HepG2 (cell line): Measurements from ENCODE around the gene CTU2. TPM values are rescaled to one million over a fixed set of nuclear protein-coding genes. Genes with fewer than 3 reads are reported as not detected.
A peak's percentile ranks its signal among the peaks of the same experiment; 100 is the strongest.

Source experiments
- CBX1 ChIP-seq: IDR thresholded peaks from one replicate; pipeline ENCODE4 v1.6.1; 2016; ENCODE audit warnings: antibody characterized with exemption, low read depth
- CCAR2 ChIP-seq: fragments of 200-400 bp; formaldehyde crosslinking; optimal IDR thresholded peaks from 2 replicates; pipeline ENCODE3; 2018; ENCODE audit warnings: low read depth, mild to moderate bottlenecking, low read length, moderate library complexity
- ETV5 ChIP-seq: IDR thresholded peaks from 2 replicates; pipeline ENCODE4 v1.6.1; 2018; ENCODE audit warnings: missing biosample characterization, missing genetic modification reagents, inconsistent platforms, borderline replicate concordance
- HOXD1 ChIP-seq: sonication (generic); formaldehyde crosslinking; IDR thresholded peaks from 2 replicates; pipeline ENCODE4 v1.5.0; 2020; ENCODE audit warnings: missing genetic modification reagents
- KLF13 ChIP-seq: sonication (generic); formaldehyde crosslinking; IDR thresholded peaks from 2 replicates; pipeline ENCODE4 v1.4.0; 2020; ENCODE audit warnings: mild to moderate bottlenecking, missing genetic modification reagents
- polyA plus RNA-seq, 8 experiments: library from polyadenylated mRNA; depleted of rRNA in 3 of 8; stranded (reverse) in 7 of 8; unstranded in 1 of 8; fragments of >200 nt; fragmentation: Illumina TruSeq in 4 of 8; extraction: Trizol in 4 of 8; gene quantifications; 2 replicates each; pipeline versions ENCODE4 v1.2.1 to v1.2.3, GENCODE V29; 2011 to 2016; ENCODE audit warnings: low read depth in 4 of 8, missing spikeins in 1 of 8, mixed read lengths in 1 of 8; ENCODE audit not compliant: insufficient read depth in 1 of 8
- total RNA-seq, 5 experiments: library from RNA; depleted of rRNA; stranded (reverse); fragments of >200 nt; fragmentation: Illumina TruSeq; extraction: Trizol; gene quantifications; 2 replicates each; pipeline ENCODE4 v1.2.3, GENCODE V29; 2016; ENCODE audit warnings: low read depth in 1 of 5
- TF ChIP-seq, protein P1 (sequence below): sonication (generic); formaldehyde crosslinking; IDR thresholded peaks from 2 replicates; pipeline ENCODE4 v1.4.0; 2020; ENCODE audit warnings: missing genetic modification reagents
- TF ChIP-seq, protein P2 (sequence below): sonication (generic); formaldehyde crosslinking; IDR thresholded peaks from 2 replicates; pipeline ENCODE4 v1.5.0; 2020; ENCODE audit warnings: missing genetic modification reagents, mild to moderate bottlenecking, borderline replicate concordance
- TF ChIP-seq, protein P3 (sequence below): sonication (generic); formaldehyde crosslinking; IDR thresholded peaks from 2 replicates; pipeline ENCODE4 v1.5.1; 2020; ENCODE audit warnings: missing genetic modification reagents, mild to moderate bottlenecking, borderline replicate concordance
- TF ChIP-seq, protein P4 (sequence below): sonication (generic); formaldehyde crosslinking; IDR thresholded peaks from 2 replicates; pipeline ENCODE4 v1.9.0; 2021; ENCODE audit warnings: missing genetic modification reagents, borderline replicate concordance
- TF ChIP-seq, protein P5 (sequence below): sonication (generic); formaldehyde crosslinking; IDR thresholded peaks from 2 replicates; pipeline ENCODE4 v1.4.0; 2020; ENCODE audit warnings: missing genetic modification reagents
- TF ChIP-seq, protein P6 (sequence below): sonication (generic); formaldehyde crosslinking; IDR thresholded peaks from 2 replicates; pipeline ENCODE4 v1.4.0; 2020; ENCODE audit warnings: missing genetic modification reagents

CTU2 gene
- total and polyA plus RNA-seq, 2 of the 13 experiments (the other 11 are each of a cell fraction or from before 2014, with no cell fraction given): 13.3 to 21.9 TPM

DNA sequence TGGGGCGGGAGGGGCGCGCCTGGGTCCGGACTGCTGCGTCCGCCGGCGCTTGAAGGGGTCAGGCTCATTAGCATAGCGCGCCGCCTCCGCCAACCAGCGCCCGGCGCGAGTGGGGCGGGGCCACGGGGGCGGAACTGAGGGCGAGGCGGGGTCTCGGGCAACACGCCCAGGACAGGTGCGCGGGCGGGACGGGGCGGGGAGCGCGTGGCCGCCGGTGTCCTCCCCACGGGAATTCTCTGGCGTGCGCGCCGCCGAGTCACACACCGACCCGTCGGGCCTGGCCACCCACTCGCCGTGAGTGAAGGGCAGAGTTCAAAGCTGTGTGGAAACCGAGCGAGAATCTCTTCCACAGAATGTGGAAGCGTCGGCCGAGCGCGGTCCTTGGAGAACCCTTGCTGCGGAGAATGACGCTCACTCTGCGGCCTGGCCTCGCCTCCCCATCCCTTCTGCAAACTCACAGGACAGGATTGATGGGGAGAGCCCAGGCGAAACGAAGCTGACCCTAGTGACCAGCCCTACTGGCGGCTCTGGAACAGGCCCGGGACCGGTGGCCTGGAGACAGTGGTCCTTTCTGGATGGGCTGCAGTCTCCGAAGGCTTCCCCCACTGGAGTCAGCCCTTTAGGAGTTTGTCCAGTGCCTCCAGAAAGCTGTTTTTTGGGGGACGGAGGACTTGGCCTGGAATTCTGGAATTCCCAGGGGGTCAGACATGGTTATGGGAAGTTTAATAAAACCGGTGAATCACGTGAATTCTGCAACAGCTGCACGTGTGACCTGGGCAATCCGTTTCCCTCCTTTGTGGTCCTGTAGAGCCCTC lies 19.7 kb upstream of the CTU2 start, which contains the start of gene SNAI3 (continued):
- TF ChIP-seq, protein P1, sequence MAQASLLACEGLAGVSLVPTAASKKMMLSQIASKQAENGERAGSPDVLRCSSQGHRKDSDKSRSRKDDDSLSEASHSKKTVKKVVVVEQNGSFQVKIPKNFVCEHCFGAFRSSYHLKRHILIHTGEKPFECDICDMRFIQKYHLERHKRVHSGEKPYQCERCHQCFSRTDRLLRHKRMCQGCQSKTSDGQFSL (CRISPR knock-in tag): peak; percentile 55; the same call in 1 of the 2 replicates
- TF ChIP-seq, protein P2, sequence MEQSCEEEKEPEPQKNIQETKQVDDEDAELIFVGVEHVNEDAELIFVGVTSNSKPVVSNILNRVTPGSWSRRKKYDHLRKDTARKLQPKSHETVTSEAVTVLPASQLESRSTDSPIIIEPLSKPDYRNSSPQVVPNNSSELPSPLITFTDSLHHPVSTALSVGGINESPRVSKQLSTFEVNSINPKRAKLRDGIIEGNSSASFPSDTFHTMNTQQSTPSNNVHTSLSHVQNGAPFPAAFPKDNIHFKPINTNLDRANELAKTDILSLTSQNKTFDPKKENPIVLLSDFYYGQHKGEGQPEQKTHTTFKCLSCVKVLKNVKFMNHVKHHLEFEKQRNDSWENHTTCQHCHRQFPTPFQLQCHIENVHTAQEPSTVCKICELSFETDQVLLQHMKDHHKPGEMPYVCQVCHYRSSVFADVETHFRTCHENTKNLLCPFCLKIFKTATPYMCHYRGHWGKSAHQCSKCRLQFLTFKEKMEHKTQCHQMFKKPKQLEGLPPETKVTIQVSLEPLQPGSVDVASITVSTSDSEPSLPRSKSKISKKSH (CRISPR knock-in tag): peak; percentile 90
- TF ChIP-seq, protein P3, sequence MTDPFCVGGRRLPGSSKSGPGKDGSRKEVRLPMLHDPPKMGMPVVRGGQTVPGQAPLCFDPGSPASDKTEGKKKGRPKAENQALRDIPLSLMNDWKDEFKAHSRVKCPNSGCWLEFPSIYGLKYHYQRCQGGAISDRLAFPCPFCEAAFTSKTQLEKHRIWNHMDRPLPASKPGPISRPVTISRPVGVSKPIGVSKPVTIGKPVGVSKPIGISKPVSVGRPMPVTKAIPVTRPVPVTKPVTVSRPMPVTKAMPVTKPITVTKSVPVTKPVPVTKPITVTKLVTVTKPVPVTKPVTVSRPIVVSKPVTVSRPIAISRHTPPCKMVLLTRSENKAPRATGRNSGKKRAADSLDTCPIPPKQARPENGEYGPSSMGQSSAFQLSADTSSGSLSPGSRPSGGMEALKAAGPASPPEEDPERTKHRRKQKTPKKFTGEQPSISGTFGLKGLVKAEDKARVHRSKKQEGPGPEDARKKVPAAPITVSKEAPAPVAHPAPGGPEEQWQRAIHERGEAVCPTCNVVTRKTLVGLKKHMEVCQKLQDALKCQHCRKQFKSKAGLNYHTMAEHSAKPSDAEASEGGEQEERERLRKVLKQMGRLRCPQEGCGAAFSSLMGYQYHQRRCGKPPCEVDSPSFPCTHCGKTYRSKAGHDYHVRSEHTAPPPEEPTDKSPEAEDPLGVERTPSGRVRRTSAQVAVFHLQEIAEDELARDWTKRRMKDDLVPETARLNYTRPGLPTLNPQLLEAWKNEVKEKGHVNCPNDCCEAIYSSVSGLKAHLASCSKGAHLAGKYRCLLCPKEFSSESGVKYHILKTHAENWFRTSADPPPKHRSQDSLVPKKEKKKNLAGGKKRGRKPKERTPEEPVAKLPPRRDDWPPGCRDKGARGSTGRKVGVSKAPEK (CRISPR knock-in tag): no peak
- TF ChIP-seq, protein P4, sequence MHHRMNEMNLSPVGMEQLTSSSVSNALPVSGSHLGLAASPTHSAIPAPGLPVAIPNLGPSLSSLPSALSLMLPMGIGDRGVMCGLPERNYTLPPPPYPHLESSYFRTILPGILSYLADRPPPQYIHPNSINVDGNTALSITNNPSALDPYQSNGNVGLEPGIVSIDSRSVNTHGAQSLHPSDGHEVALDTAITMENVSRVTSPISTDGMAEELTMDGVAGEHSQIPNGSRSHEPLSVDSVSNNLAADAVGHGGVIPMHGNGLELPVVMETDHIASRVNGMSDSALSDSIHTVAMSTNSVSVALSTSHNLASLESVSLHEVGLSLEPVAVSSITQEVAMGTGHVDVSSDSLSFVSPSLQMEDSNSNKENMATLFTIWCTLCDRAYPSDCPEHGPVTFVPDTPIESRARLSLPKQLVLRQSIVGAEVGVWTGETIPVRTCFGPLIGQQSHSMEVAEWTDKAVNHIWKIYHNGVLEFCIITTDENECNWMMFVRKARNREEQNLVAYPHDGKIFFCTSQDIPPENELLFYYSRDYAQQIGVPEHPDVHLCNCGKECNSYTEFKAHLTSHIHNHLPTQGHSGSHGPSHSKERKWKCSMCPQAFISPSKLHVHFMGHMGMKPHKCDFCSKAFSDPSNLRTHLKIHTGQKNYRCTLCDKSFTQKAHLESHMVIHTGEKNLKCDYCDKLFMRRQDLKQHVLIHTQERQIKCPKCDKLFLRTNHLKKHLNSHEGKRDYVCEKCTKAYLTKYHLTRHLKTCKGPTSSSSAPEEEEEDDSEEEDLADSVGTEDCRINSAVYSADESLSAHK (CRISPR knock-in tag): peak; percentile 53; the same call in 1 of the 2 replicates
- TF ChIP-seq CCAR2 (no peak), CBX1 (no peak), HOXD1 (no peak), KLF13 (CRISPR knock-in tag) (no peak), ETV5 (no peak)
- TF ChIP-seq, protein P5, sequence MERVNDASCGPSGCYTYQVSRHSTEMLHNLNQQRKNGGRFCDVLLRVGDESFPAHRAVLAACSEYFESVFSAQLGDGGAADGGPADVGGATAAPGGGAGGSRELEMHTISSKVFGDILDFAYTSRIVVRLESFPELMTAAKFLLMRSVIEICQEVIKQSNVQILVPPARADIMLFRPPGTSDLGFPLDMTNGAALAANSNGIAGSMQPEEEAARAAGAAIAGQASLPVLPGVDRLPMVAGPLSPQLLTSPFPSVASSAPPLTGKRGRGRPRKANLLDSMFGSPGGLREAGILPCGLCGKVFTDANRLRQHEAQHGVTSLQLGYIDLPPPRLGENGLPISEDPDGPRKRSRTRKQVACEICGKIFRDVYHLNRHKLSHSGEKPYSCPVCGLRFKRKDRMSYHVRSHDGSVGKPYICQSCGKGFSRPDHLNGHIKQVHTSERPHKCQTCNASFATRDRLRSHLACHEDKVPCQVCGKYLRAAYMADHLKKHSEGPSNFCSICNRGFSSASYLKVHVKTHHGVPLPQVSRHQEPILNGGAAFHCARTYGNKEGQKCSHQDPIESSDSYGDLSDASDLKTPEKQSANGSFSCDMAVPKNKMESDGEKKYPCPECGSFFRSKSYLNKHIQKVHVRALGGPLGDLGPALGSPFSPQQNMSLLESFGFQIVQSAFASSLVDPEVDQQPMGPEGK (CRISPR knock-in tag): peak; percentile 69
- TF ChIP-seq, protein P6, sequence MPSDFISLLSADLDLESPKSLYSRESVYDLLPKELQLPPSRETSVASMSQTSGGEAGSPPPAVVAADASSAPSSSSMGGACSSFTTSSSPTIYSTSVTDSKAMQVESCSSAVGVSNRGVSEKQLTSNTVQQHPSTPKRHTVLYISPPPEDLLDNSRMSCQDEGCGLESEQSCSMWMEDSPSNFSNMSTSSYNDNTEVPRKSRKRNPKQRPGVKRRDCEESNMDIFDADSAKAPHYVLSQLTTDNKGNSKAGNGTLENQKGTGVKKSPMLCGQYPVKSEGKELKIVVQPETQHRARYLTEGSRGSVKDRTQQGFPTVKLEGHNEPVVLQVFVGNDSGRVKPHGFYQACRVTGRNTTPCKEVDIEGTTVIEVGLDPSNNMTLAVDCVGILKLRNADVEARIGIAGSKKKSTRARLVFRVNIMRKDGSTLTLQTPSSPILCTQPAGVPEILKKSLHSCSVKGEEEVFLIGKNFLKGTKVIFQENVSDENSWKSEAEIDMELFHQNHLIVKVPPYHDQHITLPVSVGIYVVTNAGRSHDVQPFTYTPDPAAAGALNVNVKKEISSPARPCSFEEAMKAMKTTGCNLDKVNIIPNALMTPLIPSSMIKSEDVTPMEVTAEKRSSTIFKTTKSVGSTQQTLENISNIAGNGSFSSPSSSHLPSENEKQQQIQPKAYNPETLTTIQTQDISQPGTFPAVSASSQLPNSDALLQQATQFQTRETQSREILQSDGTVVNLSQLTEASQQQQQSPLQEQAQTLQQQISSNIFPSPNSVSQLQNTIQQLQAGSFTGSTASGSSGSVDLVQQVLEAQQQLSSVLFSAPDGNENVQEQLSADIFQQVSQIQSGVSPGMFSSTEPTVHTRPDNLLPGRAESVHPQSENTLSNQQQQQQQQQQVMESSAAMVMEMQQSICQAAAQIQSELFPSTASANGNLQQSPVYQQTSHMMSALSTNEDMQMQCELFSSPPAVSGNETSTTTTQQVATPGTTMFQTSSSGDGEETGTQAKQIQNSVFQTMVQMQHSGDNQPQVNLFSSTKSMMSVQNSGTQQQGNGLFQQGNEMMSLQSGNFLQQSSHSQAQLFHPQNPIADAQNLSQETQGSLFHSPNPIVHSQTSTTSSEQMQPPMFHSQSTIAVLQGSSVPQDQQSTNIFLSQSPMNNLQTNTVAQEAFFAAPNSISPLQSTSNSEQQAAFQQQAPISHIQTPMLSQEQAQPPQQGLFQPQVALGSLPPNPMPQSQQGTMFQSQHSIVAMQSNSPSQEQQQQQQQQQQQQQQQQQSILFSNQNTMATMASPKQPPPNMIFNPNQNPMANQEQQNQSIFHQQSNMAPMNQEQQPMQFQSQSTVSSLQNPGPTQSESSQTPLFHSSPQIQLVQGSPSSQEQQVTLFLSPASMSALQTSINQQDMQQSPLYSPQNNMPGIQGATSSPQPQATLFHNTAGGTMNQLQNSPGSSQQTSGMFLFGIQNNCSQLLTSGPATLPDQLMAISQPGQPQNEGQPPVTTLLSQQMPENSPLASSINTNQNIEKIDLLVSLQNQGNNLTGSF (CRISPR knock-in tag): 0 out of 2 replicates have a peak, but pooled peaks have one; percentile 20
